VCaP (cell line): Measurements from ENCODE around the gene COL8A1.

Experiments used
- H3K27ac ChIP-seq: fragments of 450-650 bp; 2 replicates; pipeline ENCODE4 v1.5.1; 2017
- TF ChIP-seq, protein P1 (sequence below): fragments of 450-650 bp; conservative IDR thresholded peaks from 2 replicates; pipeline ENCODE4 v1.5.1; 2017; ENCODE audit warnings: mild to moderate bottlenecking, moderate library complexity

The COL8A1 gene

DNA sequence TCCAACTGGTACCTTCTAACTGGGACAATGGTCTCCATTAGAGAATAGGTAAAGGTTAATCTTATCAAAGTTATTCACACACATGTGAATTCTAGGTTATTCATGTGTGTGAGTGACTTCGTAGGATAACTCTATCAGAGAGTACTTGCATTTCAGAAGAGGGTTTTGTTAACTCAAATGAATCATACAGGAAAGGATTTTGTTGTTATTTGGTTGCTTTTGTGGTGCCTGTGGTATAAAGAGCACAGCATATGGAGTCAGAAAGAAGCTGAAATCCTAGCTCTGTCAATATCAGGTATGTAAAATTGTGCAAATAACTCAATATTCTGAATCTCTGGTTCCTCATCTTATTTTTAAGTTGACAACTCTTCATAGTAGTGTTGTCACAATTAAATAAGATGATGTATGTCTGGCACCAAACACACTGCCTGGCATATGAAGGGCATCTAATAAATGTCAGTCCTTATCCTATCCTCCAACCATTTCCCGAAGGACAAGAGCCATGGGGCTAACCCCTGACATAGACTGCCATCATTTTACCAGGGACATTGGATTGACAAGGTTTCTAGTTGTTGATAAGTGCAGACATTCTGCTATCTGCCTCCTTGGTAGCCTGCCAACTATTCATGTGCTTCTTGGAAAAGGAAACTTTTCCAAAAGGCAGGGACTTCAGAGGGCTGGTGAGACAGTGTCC, 130.6 kb downstream of the COL8A1 start:
- TF ChIP-seq, protein P1, sequence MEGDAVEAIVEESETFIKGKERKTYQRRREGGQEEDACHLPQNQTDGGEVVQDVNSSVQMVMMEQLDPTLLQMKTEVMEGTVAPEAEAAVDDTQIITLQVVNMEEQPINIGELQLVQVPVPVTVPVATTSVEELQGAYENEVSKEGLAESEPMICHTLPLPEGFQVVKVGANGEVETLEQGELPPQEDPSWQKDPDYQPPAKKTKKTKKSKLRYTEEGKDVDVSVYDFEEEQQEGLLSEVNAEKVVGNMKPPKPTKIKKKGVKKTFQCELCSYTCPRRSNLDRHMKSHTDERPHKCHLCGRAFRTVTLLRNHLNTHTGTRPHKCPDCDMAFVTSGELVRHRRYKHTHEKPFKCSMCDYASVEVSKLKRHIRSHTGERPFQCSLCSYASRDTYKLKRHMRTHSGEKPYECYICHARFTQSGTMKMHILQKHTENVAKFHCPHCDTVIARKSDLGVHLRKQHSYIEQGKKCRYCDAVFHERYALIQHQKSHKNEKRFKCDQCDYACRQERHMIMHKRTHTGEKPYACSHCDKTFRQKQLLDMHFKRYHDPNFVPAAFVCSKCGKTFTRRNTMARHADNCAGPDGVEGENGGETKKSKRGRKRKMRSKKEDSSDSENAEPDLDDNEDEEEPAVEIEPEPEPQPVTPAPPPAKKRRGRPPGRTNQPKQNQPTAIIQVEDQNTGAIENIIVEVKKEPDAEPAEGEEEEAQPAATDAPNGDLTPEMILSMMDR, result no peak
- H3K27ac ChIP-seq, result no peak overlapping the region

DNA sequence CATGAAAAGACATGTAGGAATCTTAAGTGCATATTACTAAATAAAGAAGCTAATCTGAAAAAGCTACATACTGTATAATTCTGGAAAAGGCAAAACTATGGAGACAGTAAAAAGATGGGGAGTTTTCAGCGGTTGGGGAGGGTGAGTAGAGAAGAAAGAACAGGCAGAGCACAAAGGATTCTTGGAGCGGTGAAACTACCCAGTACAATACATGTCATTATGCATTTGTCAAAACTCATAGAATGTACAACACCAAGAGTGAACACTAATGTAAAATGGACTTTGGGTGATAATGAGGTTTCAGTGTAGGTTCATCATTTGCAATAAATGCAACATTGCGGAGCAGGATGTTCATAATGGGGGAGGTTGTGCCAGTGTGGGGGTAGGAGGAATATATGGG, 133.8 kb downstream of the COL8A1 start:
- no peak overlapping the region for H3K27ac ChIP-seq
- TF ChIP-seq, protein P1, result no peak

DNA sequence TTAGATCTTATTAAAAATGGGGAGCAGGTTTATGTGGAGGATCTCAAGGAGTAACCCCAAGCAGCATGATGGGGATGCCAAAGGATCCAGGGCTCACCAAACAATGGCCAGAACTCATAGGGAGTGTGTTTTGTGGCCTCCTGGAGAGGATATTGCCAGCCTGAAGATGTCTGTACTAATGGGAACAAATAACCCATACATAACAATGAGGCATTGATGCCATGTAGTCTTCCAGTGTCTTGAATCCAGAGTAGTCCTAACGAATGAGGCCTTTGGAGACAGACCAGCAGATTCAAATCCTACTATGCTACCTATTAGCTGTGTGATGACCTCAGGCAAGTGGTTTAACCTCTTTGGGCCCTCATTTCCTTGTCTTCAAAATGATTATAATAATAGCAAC, 134.3 kb downstream of the COL8A1 start:
- H3K27ac ChIP-seq, result no peak overlapping the region
- TF ChIP-seq, protein P1, result no peak

DNA sequence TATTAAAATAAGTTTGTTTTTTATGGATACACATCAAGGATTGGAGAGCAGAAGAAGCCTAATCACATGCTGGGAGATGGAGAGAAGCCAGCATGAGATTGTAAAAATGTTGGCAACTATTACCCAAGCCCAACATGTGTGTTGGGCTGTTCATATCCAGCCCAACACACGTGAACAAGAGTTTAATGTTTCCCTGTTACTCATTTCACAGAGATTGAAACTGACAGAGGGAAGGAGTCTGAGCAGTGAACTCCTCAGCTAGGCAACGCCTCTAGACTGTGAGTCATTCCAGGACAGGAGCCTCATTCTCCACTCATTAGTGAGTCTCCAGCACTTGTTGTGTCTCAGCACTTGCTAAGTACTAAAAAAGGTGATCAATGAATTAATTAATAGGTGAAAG, 136.1 kb downstream of the COL8A1 start:
- no peak overlapping the region for H3K27ac ChIP-seq
- TF ChIP-seq, protein P1, result no peak

DNA sequence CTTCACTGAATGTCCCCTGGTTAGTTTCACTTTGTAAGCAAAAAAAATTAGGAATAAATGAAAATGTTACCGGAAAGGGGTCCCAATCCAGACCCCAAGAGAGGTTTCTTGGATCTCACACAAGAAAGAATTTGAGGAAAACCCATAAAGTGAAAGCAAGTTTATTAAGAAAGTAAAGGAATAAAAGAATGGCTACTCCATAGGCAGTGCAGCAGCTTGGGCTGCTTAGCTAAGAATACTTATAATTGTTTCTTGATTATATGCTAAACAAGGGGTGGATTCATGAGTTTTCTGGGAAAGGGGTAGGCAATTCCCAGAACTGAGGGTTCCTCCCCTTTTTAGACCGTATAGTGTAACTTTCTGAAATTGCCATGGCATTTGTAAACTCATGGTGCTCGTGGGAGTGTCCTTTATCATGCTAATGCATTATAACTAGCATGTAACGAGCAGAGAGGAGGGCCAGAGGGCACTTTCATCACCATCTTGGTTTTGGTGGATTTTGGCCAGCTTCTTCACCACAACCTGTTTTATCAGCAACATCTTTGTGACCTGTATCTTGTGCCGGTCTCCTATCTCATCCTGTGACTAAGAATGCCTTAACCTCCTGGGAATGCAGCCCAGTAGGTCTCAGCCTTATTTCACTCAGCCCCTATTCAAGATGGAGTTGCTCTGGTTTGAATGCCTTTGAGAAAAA, 138.3 kb downstream of the COL8A1 start:
- no peak overlapping the region for H3K27ac ChIP-seq
- TF ChIP-seq, protein P1, result no peak

DNA sequence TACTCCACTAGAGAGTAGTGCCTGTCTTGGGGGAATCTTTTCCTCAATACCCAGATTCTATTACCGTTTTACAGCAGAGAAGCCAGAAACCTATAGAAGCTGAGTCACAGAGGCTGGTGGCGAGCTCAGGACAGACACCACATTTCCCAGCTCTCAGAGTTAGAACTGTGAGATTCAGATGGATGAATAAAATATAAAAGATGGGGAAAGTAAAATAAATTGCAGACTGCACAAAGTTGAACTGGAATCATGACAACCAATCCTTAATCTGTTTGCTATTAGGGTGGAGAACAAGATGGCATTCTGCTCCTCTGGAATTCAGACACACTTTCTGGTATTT, 138.8 kb downstream of the COL8A1 start:
- no peak overlapping the region for H3K27ac ChIP-seq
- TF ChIP-seq, protein P1, result no peak

DNA sequence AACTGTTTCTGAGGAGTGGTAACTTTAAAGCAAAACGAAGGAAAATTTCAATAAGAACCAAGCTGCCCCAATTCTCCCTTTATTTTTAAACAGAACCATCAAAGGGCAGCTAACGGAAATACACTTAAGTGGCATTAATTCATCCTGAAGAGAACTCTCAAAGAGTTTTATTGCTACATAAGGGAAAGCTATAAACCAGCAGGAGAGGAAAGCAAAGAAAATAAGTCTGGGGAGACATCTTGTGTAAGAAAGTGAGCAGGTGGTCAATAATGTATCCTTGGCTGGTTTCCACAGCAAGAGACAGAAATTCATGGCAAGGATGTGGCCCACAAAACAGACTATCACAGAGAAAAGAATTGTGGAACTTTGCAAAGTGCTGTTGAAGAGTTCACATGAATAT, 139.3 kb downstream of the COL8A1 start:
- no peak overlapping the region for H3K27ac ChIP-seq
- TF ChIP-seq, protein P1, result no peak
